OCI-LY1 (cell line): ENCODE results near the gene CIBAR2.

Experiments
- H2AFZ ChIP-seq: fragments of 200-600 bp; sonication (generic), shearing (Covaris generic); 2 replicates; pipeline ENCODE4 v1.6.0; 2014; ENCODE audit warnings: antibody characterized with exemption, mild to moderate bottlenecking, low read length
- H3F3A ChIP-seq: fragments of 200-600 bp; sonication (generic), shearing (Covaris generic); 2 replicates; pipeline ENCODE4 v1.6.0; 2014; ENCODE audit warnings: mild to moderate bottlenecking, antibody characterized with exemption, low read length, moderate library complexity; ENCODE audit not compliant: insufficient read depth
- H3K27ac ChIP-seq: fragments of 200-600 bp; sonication (generic); 2 replicates; pipeline ENCODE4 v1.5.1; 2014; ENCODE audit warnings: low read length, mixed run types, mild to moderate bottlenecking, low read depth; ENCODE audit not compliant: poor library complexity, severe bottlenecking
- H3K27me3 ChIP-seq: fragments of 200-600 bp; sonication (generic); 2 replicates; pipeline ENCODE4 v1.6.0; 2014; ENCODE audit warnings: antibody characterized with exemption, mild to moderate bottlenecking, low read length, moderate library complexity; ENCODE audit not compliant: insufficient read depth
- H3K36me3 ChIP-seq: fragments of 200-600 bp; sonication (generic); 2 replicates; pipeline ENCODE4 v1.6.1; 2014; ENCODE audit warnings: mild to moderate bottlenecking, antibody characterized with exemption, low read length, moderate library complexity, mixed read lengths; ENCODE audit not compliant: insufficient read depth
- H3K4me1 ChIP-seq: fragments of 200-600 bp; sonication (generic); 2 replicates; pipeline ENCODE4 v1.5.1; 2014; ENCODE audit warnings: mild to moderate bottlenecking, low read length, moderate library complexity; ENCODE audit not compliant: insufficient read depth, severe bottlenecking
- H3K4me2 ChIP-seq: fragments of 200-600 bp; sonication (generic), shearing (Covaris generic); 2 replicates; pipeline ENCODE4 v1.6.1; 2014; ENCODE audit warnings: low read length
- H3K4me3 ChIP-seq: fragments of 200-600 bp; sonication (generic); 2 replicates; pipeline ENCODE4 v1.5.1; 2014; ENCODE audit warnings: low read length, low read depth, mild to moderate bottlenecking, mixed read lengths; ENCODE audit not compliant: poor library complexity, severe bottlenecking
- H3K79me2 ChIP-seq: fragments of 200-600 bp; shearing (Covaris generic); 2 replicates; pipeline ENCODE4 v1.6.1; 2016; ENCODE audit warnings: mixed run types, low read length, mixed read lengths; ENCODE audit not compliant: insufficient read depth
- H3K9ac ChIP-seq: fragments of 200-600 bp; sonication (generic), shearing (Covaris generic); 2 replicates; pipeline ENCODE4 v1.6.1; 2014; ENCODE audit warnings: mild to moderate bottlenecking, low read length, mixed read lengths
- H3K9me2 ChIP-seq: fragments of 200-600 bp; sonication (generic), shearing (Covaris generic); 2 replicates; pipeline ENCODE4 v1.6.1; 2014; ENCODE audit warnings: low read depth, mild to moderate bottlenecking, low read length, mixed read lengths
- H3K9me3 ChIP-seq: fragments of 200-600 bp; shearing (Covaris generic); 2 replicates; pipeline ENCODE4 v1.6.1; 2014; ENCODE audit warnings: low read length, mixed read lengths
- H4K20me1 ChIP-seq: fragments of 200-600 bp; sonication (generic), shearing (Covaris generic); 2 replicates; pipeline ENCODE4 v1.6.0; 2016; ENCODE audit warnings: mild to moderate bottlenecking, low read length; ENCODE audit not compliant: insufficient read depth
- EZH2 ChIP-seq: fragments of 200-600 bp; sonication (generic), shearing (Covaris generic); IDR thresholded peaks from 2 replicates; pipeline ENCODE4 v1.8.0; 2017; ENCODE audit warnings: borderline replicate concordance, mixed run types, mild to moderate bottlenecking, antibody characterized with exemption, low read length, moderate library complexity, mixed read lengths
- TF ChIP-seq, protein P1 (sequence below): fragments of 200-600 bp; sonication (generic), shearing (Covaris generic); IDR thresholded peaks from 2 replicates; pipeline ENCODE4 v1.5.1; 2017; ENCODE audit warnings: mild to moderate bottlenecking, antibody characterized with exemption, low read length, moderate library complexity, mixed read lengths

The CIBAR2 gene

DNA sequence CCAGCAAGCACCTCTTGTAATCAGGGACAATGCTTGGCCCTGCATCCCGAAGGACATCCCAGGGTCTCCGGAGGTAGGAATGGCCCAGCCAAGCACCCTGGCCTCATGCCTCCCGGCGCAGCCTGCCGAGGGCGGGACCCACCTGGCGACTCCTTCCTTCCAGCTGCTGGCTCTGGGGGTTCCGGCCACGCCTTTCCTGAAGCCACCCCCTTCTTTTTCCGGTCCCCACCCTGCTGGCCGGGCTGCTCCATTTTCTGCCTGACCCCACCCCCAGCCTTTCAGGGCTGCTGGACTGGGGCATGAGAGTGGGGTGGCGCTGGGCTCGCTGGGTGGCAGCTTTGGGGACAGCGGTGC is 22.5 kb upstream of the CIBAR2 start:
- TF ChIP-seq, protein P1, sequence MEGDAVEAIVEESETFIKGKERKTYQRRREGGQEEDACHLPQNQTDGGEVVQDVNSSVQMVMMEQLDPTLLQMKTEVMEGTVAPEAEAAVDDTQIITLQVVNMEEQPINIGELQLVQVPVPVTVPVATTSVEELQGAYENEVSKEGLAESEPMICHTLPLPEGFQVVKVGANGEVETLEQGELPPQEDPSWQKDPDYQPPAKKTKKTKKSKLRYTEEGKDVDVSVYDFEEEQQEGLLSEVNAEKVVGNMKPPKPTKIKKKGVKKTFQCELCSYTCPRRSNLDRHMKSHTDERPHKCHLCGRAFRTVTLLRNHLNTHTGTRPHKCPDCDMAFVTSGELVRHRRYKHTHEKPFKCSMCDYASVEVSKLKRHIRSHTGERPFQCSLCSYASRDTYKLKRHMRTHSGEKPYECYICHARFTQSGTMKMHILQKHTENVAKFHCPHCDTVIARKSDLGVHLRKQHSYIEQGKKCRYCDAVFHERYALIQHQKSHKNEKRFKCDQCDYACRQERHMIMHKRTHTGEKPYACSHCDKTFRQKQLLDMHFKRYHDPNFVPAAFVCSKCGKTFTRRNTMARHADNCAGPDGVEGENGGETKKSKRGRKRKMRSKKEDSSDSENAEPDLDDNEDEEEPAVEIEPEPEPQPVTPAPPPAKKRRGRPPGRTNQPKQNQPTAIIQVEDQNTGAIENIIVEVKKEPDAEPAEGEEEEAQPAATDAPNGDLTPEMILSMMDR, result no peak
- TF ChIP-seq EZH2, result no peak
- Histone ChIP-seq H3K4me3 (no peak overlapping the region), H3K36me3 (no peaks in the 10 kb centered on the region), H3F3A (no peaks in the 10 kb centered on the region), H3K9ac (no peak overlapping the region), H3K9me2 (no peaks in the 10 kb centered on the region), H4K20me1 (no peaks in the 10 kb centered on the region), H2AFZ (no peak overlapping the region), H3K27me3 (peaks cover 5% of the 10 kb centered on the region; the same call in 1 of the 2 replicates), H3K9me3 (no peaks in the 10 kb centered on the region), H3K27ac (no peak overlapping the region), H3K4me2 (no peak overlapping the region), H3K79me2 (no peaks in the 10 kb centered on the region), H3K4me1 (no peaks in the 10 kb centered on the region)

DNA sequence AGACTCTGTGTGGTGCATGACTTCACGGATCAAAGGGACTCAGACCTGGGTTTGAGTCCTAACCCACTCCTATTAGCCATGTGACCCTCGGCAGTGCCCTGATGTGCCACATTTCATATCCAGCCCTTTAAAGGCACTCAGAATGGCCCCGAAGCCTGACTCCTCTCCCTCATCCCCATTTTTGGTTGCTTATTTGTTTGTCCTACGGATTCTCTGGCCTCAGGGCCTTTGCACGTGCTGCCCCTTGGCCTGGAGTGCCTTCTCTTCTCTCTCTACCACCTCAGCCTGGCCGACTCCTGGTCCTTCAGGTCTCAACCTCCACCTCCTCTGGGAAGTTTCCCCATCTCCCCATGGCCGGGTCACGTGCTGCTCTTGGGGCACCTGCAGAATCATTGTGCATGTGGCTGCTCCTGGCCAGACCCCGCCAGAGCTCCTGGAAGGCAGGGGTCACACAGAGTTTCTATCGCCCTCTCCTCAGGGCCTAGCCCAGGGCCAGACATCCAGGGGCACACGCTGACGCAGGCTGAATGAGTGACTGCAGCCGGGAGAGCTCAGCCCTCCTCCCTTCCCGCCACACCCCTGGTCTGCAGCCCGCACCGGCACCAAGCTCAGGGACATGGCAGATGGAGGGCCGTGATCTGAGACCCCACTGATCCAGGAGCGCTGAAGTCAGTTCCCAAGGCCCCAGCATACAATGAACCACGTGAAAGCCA is 22.0 kb upstream of the CIBAR2 start:
- TF ChIP-seq EZH2, result no peak
- TF ChIP-seq, protein P1, result no peak

DNA sequence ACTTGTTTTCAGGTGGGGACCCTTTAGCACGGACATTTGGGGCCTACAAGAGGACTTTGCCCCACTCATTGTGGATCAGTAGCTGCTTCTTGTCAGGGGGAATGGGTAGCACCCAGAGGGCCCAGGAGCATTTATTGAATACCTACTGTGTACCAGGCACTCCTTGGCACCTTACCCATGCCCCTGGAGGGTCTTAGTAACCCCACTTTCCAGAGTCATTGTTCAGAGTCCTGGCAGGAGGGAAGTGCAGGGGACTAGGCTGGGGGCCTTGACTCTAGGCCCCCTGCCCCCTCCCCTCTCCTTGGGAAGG is 21.0 kb upstream of the CIBAR2 start:
- Histone ChIP-seq H3K4me2 (no peak overlapping the region), H2AFZ (no peak overlapping the region), H3K4me1 (no peaks in the 10 kb centered on the region), H4K20me1 (no peaks in the 10 kb centered on the region), H3K27ac (no peak overlapping the region), H3K79me2 (no peaks in the 10 kb centered on the region), H3K36me3 (no peaks in the 10 kb centered on the region), H3F3A (no peaks in the 10 kb centered on the region), H3K4me3 (no peak overlapping the region), H3K9me3 (no peaks in the 10 kb centered on the region), H3K9me2 (no peaks in the 10 kb centered on the region), H3K9ac (no peak overlapping the region), H3K27me3 (peaks cover 5% of the 10 kb centered on the region; the same call in 1 of the 2 replicates)
- TF ChIP-seq, protein P1, result no peak
- no peak for TF ChIP-seq EZH2

More for the DNA sequence above, 22.0 kb upstream of the CIBAR2 start:
- Histone ChIP-seq H3K4me3 (no peak overlapping the region), H3F3A (no peaks in the 10 kb centered on the region), H3K4me1 (no peaks in the 10 kb centered on the region), H3K9me3 (no peaks in the 10 kb centered on the region), H3K4me2 (no peak overlapping the region), H3K79me2 (no peaks in the 10 kb centered on the region), H3K9me2 (no peaks in the 10 kb centered on the region), H3K9ac (no peak overlapping the region), H3K27me3 (peaks cover 5% of the 10 kb centered on the region; the same call in 1 of the 2 replicates), H3K36me3 (no peaks in the 10 kb centered on the region), H3K27ac (no peak overlapping the region), H2AFZ (no peak overlapping the region), H4K20me1 (no peaks in the 10 kb centered on the region)
